Activated T-cell treated with anti-CD3 and anti-CD28 coated beads for 48 hours (primary cell): Measurements from ENCODE around the gene DSCAML1.

ENCODE experiments used
- DNase-seq: peaks from one replicate; pipeline ENCODE4 v3.0.0-alpha.2; 2020; ENCODE audit warnings: low read depth

The DSCAML1 gene

GRCh38 chr11:117832511-117832910 lies 35.5 kb upstream of the DSCAML1 start:
- DNase-seq = no peak

DNA sequence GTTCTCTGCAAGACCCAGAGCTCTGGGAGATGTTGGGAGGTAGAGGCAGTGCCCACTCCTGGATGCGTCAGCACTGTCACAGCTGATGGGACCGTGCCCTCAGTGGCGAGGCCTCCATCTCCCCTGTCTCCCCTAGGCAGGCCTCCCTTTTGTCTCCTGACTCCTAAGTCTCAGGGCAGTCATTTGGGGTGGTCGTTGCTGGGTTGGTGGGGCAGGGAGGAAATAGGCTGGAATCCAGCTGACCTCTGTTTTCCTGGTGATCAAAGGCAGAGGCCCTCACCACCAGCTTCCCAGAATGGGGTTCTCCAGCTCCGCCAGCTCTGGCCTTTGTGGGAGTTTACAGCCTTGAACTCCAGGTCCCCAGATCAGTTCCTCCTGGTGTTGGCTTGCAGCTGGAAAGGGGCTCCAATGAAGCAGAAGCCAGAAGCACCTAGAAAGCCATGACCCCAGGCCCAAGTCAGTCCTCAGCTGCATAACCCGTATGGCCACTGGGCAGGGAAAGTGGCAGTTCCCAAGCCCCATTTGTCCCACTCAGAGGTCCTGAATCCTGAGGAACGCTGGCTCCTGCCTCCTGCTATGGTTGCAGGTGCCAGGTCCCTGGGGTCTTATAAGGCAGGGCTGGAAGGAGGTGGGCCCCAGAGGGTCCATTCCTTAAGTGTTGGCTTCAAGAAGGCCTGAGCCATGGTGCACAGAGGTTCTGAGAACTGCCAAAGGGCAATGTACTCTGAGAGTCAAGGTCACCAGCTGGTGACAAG lies 34.8 kb upstream of the DSCAML1 start:
- DNase-seq = no peak

GRCh38 chr11:117830674-117831351 lies 33.8 kb upstream of the DSCAML1 start:
- DNase-seq = no peak

GRCh38 chr11:117830072-117830471 lies 33.1 kb upstream of the DSCAML1 start:
- no peak for DNase-seq

DNA sequence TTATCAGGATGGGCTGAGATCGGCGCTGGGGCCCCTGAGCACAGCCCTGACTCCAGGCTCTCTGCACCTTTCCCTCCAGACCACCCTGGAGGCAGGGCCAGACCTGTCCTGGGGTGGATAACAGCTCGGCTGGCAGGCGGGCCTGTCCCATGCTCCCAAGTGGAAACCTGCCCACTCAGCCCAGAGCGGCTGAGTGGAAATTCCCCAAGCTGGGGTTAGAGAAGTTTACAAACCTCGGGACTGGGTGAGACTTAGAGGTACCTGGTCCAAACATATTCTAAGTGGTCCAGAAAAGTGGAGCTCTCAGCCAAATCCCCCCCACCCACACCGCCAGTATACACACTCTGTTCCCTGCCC lies 32.3 kb upstream of the DSCAML1 start:
- no peak for DNase-seq

DNA sequence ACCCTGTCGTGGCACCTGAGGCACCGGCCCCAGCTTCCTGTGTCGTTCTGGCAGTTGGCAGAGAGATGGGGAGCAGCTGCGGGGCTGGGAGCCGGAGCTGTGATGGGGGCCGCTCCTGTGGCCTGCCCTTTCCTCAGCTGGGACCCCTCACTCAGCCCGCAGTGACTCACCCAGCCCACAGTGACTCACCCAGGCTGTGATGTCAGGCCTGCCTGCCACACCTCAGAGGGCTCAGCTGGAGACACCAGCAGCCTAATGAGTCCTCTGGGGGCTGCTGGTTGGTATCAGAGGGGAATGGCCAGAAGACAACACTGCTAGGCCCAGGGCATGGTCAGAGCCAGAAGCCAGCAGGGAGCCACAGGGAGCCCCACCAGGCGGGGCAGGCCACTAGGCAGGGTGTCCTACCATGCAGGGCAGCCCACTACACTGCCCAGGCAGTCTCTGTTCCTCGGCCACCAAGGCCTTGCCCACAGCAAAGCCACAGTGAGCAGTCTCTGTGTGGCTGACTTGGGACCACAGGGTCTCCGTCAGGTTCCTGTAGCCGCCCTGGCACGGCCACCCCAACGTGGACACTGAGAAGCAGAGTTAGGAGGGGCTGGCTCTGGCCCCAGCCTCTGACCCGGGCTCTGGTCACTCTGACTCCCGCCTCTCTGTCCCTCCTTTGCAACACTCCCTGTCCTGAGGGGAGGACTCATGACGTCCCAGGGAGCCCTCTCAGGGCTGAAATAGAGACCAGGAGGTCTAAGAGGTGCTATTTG lies 31.8 kb upstream of the DSCAML1 start:
- peak; percentile 80 for DNase-seq

- DNase-seq = no peak
Observed at GRCh38 chr11:117827521-117828511, 30.8 kb upstream of the DSCAML1 start.

GRCh38 chr11:117826832-117827231 lies 29.8 kb upstream of the DSCAML1 start:
- no peak for DNase-seq

DNA sequence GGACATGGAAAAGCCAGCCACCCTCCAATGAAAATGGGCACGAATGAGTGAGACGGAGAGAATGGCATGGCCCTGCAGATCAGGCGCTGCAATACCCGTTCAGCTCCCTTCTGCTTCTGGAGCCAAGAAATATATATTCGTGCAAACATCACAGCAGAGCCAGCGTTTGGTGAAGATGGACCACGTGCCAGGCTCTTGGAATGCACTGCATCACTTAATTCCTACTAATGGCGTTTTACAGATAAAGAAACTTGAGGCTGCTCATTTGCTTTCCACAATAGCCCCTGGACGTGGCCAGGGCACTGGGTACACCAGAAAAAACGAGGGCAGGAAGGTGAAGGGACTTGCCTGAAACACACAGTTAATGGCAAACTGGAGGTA lies 29.2 kb upstream of the DSCAML1 start:
- no peak for DNase-seq

- DNase-seq = no peak
Observed at GRCh38 chr11:117825538-117826189, 28.6 kb upstream of the DSCAML1 start.

DNA sequence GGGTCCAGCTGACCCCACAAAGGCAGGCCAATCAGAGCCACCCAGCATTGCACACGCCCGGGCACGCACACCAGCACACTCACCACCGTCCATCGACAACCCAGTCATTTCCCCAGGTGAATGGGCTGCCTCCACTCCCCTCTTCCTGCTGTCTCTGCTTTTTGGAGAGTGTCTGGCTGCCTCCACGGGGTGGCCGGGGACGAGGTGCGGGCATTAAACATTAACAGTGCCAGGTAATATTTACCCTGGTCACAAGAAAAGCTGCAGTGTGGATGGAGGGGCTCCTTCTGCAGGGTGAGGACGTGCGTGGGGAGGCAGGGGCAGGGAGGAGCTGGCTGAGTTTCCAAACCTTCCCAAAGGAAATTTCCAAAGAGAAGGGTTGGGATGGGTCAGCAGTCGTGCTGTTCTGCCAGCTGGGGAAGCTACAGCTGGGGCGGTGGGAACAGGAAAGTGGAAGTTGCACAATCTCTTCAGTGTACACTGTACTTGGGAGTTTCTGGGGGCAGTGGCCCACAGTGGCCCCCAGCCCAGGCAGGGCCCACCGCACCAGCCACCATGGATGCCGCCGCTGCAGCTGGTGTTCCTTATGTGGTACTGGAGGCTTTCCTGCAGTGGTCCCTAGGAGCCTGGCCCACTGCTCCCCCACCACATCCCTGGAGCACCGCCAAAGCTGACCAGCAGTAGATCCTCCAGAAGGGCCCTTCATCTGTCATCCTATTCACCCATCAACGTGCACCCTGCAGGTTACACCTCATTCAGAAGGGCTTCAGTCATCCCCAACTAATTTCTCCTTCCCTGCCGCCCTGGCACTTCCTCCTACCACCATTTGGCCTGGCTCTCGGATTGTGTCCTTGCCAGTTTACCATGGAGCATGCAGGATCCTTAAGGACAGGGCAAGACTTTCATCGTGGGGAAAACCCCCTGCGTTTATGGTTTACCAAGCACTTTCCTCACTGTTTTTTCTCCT lies 27.8 kb upstream of the DSCAML1 start, which contains the start of gene FXYD2:
FXYD2 (minus strand) TSS at position 174 of the 967 bp plus-strand sequence; CDS start at position 108, 66 bp downstream.
- no peak for DNase-seq

DNA sequence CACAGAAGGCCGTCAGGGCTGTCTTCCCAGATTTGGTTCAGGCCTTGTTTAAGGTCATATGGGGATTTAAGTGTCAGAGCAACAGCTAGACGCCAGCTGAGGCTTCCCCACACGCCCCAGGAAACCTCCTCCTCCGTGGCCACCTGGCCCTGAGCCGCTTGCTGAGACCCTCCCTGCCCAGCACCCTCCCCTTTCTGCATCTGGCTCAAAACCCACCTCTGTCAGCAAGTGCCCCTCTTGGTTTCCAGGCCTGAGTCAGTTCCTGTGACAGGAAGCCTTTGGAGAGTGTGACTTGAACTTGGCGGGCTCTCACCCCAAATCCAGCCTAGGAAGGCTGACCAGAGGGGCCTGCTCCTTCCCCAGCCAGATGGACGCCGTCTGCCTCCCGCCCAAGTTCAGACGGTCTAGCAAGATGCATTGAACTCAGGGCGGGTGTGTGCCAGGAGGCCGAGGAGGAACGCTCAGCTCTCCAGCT lies 27.0 kb upstream of the DSCAML1 start:
- no peak for DNase-seq

DNA sequence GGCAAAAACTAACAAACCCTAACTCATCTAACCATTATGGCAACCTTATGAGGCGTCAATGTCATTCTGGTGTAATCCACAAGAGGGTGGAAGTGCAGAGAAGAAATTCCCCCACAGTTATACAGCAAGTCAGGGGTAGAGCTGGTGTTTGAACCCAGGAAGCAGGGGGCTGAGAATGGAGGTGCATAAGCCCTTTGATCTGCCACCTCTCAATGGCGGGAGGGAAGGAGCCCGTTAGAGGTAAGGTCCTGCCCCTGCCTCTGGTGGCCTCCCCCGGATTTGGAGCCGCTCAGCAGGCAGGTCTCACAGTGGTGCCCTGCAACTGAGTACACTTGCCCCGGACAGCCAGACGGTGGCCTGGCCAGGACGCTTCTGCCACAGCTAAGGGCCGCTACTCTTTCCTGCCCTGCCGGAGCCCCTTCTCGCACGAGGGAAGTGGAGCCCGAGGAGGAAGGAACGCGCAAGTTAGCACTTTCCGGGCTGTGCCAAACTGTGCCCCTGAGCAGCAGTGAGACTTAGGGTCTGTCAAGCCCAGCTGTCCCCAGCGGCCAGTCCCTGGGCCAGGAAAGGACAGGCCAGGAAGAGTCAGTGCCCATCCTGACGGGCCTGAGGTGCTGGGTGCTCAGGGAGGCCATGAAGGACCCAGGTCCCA lies 26.4 kb upstream of the DSCAML1 start:
- DNase-seq = no peak

DNA sequence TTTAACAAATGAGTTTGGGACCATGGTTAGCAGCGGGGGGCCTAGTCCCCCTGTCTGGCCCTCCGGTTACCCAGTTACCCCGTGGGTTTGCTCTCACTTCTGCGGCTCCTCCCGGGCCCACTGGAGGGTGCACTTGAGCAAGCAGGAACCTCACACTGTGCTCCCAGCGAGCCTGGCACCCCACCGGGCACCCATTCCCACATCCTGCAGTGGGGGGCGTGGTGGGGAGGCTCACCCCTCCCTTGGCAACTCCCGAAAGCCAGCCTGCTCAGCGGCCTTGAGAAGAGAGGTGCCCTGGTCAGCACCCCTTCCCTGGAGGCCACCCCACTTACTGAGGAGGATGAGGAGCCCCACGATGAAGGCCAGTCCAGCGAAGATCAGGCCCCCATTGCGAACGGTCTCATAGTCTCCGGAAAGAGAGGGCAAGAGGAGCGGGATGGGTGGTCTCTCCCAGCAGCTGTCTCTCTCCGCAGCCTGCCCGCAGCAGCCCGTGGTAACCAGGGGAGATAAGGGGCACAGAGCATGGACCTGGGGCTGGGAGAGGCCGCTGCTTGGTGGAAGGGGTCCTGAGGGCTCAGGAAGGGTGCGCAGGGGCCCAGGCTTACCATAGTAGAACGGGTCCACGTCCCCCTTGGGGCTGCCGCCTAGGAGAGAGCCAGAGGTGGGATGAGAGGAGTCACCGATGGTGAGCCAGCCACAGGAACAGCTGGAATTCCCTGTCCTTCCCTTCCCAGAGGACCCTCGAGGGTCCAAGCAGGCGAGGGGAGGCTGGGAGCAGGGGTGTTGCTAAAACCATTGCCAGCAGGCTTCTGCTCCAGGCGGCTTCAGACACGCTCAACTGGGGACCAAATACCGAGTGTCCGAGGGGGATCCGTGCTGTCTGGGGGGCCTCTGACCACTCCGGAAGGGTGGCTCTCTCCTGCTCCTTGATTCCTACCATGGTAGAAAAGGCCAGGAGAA lies 25.3 kb upstream of the DSCAML1 start:
- peak; percentile 57 for DNase-seq

- no peak for DNase-seq
Observed at GRCh38 chr11:117821431-117821830, 24.4 kb upstream of the DSCAML1 start.

DNA sequence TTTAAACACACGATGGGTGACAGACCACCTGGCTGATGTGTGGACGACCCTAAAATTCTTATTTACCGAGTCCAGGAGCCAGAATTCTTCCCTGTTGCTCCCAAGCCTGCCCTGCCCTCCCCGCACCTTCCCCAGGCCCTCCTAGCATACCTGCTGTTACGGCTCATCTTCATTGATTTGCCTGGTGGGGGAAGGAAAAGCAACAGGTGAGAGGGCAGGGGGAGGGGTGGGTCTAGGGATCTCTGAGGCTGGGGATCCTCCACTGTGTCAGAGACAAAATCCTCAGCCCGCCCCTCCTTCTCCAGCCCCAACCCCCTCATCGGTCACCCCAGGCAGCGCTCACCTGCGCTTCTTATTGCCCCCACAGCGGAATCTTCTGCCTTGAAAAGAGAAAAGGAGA lies 23.5 kb upstream of the DSCAML1 start:
- DNase-seq = no peak

GRCh38 chr11:117820071-117820470 lies 23.1 kb upstream of the DSCAML1 start:
- no peak for DNase-seq
